HG03045 (cell line): Measurements from ENCODE around the gene NLRP13.

ENCODE experiments used
- ATAC-seq: cut with Tn5 transposase; IDR thresholded peaks from one replicate; pipeline ENCODE4 v1.9.1; 2021; ENCODE audit warnings: mild to moderate bottlenecking, moderate library complexity; ENCODE audit not compliant: unreplicated experiment

NLRP13 gene

DNA sequence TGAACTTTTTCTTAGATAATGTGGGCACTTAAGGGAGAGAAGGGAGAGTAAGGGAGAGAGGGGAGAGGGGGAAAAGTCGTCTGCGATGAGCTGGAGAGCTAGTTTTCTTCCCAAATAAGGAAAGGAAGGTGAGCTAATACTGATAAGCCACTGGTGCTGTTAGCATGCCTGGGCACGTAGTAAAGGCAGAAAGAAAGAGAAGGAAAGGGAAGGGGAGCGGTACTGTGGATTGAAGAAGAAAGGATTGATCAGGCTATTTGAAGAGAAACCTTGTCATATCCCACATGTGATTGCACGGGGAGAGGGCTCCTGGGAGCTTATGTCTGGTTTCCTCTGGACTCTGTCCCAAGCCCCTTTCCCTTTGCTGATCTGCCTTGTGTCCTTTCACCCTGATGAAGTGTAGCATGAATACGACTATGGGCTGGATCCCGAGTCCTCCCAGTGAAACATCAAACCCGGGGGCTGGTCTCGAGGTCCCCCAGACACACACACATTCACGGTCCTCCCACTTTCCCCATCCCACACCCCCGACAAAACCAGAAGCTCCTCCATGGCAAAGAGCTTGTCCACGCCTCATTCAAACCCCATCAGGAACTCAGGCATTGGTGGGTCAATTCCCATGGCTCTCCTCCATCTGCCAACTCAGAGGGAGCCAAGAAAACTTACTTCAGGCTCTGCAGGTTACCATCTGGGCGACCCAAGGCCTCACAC is 30.6 kb downstream of the NLRP13 start:
- ATAC-seq, result no peak

DNA sequence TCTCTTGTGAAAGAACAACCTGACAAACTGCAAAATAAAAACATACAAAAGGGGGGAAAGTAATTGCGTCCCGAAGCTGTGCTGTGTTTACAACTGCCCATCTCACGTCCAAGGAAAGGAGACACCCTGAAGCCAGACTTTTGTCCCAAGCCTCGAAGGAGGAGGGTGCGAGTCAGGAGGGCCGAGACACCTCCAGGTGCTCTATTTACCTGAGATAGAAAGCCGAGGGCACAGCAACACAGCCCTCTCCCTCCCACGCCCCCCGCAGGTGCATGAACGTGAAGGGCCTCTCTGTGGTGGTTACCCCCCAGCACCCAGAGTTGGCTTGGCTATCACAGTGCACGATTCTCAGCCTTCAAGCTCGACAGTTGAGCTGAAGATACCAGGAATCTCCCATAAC is 33.2 kb downstream of the NLRP13 start:
- no peak for ATAC-seq

DNA sequence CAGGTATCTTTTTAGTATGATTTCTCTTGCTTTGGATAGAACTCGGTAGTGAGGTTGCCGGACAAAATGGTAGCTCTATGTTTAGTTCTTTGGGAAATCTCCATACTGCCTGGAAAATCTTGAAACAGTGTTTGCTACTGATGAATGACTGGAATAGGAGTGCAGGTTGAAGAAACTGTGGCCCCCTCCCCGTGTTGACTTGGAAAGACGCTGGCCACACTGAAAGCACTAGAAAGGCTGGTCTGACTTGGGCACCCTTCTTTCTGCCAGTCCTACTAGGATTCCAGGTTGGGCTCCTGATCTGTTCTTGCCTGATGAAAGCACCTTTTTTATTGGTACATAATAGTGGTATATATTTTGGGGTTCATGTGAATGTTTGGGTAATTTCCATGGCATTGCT is 49.5 kb downstream of the NLRP13 start:
- no peak for ATAC-seq

DNA sequence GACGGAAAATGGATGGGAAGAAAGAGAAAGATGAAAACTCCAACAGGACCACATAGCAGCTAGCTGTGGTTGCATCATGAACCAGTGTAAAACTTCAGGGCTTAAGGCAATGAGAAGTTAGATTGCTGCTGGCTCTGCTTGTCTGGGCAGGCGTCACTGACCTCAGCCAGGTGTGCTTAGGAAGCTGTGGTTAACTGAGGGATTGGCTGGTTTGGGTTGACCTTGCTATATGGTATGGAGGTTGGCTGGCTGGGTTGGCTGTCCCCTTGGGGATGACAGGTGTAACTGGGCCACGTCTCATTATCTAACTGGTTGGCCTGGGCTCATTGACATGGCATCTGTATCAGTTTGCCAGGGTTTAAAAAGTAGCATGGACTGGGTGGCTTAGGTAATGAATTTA is 54.9 kb downstream of the NLRP13 start:
- no peak for ATAC-seq

DNA sequence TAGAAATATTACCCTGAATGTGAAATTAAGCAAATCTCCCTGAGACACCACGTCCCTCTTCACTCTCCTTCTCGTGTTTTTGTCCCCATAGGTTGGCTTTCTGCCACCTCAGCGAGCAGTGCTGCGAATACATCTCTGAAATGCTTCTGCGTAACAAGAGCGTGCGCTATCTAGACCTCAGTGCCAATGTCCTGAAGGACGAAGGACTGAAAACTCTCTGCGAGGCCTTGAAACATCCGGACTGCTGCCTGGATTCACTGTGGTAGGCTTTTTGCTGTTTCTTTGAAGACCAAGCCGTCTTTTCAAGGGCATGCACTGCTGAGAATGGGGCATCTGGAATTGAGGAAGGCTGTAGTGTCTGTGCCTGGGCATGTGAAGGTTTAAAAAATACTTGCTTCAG is 61.4 kb downstream of the NLRP13 start:
- no peak for ATAC-seq

DNA sequence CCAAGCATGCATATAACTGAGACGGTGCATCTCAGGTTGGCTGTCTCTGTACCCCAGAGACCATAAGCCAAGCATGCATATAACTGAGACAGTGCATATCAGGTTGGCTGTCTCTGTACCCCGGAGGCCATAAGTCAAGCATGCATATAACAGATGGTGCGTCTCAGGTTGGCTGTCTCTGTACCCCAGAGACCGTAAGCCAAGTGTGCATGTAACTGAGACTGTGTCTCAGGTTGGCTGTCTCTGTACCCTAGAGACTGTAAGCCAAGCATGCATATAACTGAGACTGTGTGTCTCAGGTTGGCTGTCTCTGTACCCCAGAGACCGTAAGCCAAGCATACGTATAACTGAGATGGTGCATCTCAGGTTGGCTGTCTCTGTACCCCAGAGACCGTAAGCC is 65.0 kb downstream of the NLRP13 start:
- ATAC-seq, result no peak

DNA sequence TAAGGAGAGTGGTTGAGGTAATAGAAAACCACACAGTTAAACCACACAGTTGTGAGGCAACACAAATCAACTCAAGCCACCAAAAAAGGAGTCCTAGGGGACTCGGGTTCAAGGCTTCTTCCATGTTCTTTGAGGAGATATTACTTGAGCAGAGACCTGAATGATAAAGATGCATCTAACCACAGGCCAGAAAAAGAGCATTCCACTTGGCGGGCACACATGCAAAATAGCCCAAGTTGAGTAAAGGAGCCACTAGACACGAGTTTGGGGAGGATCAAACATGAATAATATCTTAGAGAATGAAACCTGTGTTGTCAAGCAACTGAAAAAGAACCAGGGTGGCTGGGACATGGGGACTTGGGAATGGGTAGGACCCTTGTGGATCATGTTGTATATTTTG is 65.6 kb downstream of the NLRP13 start:
- ATAC-seq, result no peak

DNA sequence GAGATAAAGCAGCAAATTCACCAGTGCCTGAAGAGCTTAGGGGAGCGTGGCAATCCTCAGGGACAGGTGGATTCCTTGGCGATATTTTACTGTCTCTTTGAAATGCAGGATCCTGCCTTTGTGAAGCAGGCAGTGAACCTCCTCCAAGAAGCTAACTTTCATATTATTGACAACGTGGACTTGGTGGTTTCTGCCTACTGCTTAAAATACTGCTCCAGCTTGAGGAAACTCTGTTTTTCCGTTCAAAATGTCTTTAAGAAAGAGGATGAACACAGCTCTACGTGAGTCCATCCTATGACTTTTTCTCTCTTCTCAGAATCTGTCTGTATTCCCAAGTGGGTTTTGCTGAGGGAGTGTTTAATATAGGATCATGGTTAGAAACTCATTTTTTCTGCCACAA is 73.2 kb downstream of the NLRP13 start:
- ATAC-seq, result no peak

DNA sequence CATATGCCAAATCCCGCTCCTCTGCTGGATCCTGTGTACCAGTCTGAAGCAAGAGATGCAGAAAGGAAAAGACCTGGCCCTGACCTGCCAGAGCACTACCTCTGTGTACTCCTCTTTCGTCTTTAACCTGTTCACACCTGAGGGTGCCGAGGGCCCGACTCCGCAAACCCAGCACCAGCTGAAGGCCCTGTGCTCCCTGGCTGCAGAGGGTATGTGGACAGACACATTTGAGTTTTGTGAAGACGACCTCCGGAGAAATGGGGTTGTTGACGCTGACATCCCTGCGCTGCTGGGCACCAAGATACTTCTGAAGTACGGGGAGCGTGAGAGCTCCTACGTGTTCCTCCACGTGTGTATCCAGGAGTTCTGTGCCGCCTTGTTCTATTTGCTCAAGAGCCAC is 73.7 kb downstream of the NLRP13 start:
- ATAC-seq, result no peak

DNA sequence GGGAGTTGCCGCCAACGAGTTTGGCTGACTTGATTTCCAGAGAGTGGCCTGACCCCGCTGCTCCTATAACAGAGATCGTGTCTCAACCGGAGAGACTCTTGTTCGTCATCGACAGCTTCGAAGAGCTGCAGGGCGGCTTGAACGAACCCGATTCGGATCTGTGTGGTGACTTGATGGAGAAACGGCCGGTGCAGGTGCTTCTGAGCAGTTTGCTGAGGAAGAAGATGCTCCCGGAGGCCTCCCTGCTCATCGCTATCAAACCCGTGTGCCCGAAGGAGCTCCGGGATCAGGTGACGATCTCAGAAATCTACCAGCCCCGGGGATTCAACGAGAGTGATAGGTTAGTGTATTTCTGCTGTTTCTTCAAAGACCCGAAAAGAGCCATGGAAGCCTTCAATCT is 74.2 kb downstream of the NLRP13 start:
- no peak for ATAC-seq

DNA sequence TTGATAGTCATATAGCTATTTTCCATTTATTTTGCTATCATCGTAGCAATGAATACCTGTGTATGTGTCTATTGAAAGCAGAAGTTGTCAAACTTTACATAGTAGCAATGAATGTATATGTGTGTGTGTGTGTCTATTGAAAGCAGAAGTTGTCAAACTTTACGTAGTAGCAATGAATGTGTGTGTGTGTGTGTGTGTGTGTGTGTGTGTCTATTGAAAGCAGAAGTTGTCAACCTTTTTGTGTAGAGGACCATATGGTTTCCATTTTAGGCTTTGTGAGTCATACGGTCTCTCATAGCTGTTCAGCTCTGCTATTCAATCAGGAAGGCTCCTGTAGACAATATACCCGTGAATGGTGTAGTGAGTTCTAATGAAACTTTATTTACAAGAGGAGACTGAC is 75.0 kb downstream of the NLRP13 start:
- no peak for ATAC-seq

DNA sequence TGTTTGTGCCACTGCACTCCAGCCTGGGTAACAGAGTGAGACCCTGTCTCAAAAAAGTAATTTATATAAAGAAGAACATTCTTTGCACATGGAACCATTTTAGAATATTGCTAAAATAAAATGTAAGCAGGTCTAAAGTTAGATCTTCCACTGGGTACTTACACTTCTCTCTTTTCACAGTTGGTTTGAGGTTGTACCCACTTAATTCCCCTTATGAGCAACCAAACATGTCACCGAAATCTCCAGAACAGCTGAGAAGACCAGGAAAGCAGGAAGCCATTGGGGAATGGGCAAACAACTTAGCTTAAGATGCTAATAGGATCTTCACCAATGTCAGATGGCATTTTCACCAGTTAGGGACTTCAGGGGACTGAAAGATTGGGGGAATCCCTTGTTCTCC is 77.0 kb downstream of the NLRP13 start:
- no peak for ATAC-seq
